A549 (cell line): Measurements from ENCODE around the gene CCDC70. TPM values are rescaled to one million over a fixed set of nuclear protein-coding genes. Genes with fewer than 3 reads are reported as not detected.

Experiments used
- ATAC-seq, 2 experiments: fragments of 200-7000 bp in 1 of 2; fragments of >200 bp in 1 of 2; cut with Nextera tagmentation in 1 of 2; cut with Tn5 transposase in 1 of 2; 3 replicates each; pipeline versions ENCODE4 v1.8.0 to v1.9.1; 2018 to 2020; ENCODE audit warnings: mild to moderate bottlenecking in 1 of 2, moderate library complexity in 1 of 2
- CTCF ChIA-PET: fragments of 300-600 bp; sonication (Branson Sonifier 250); formaldehyde crosslinking; extraction: SDS; loops from one replicate; lab custom pipeline; 2021; ENCODE audit warnings: antibody characterized with exemption, inconsistent platforms; lab: Yijun Ruan, JAX
- POLR2A ChIA-PET: fragments of 350-600 bp; formaldehyde crosslinking; extraction: SDS; loops from one replicate; lab custom pipeline; 2021; ENCODE audit warnings: antibody characterized with exemption, inconsistent platforms; lab: Yijun Ruan, JAX
- DNase-seq, 2 experiments: peaks; one replicate each; pipeline versions ENCODE4 v3.0.0 to v3.0.0-alpha.2; 2011 to 2016; ENCODE audit warnings: low read depth in 1 of 2, low spot score in 1 of 2
- FAIRE-seq: peaks from 2 replicates; lab custom pipeline; 2011; peaks lifted over from hg19 to GRCh38; lab: Jason Lieb, UNC
- H3K27ac ChIP-seq, 2 experiments: fragments of >200 bp; sonication (Bioruptor Twin); formaldehyde crosslinking; 3 replicates each; pipeline ENCODE4 v1.5.1; 2016 to 2017
- H3K4me1 ChIP-seq: fragments of >200 bp; sonication (Bioruptor Twin); formaldehyde crosslinking; 3 replicates; pipeline ENCODE4 v1.6.1; 2016
- H3K4me2 ChIP-seq: fragments of >200 bp; sonication (Bioruptor Twin); formaldehyde crosslinking; 3 replicates; pipeline ENCODE4 v1.6.1; 2016
- H3K4me3 ChIP-seq: fragments of >200 bp; sonication (Bioruptor Twin); formaldehyde crosslinking; 3 replicates; pipeline ENCODE4 v1.5.1; 2016
- H3K9me3 ChIP-seq: fragments of >200 bp; sonication (Bioruptor Twin); formaldehyde crosslinking; 3 replicates; pipeline ENCODE4 v1.6.1; 2016
- CBX8 ChIP-seq: fragments of 200-600 bp; sonication (generic); IDR thresholded peaks from 2 replicates; pipeline ENCODE4 v1.6.1; 2016
- CTCF ChIP-seq: fragments of >200 bp; sonication (Bioruptor Twin); formaldehyde crosslinking; IDR thresholded peaks from 3 replicates; pipeline ENCODE4 v1.5.1; 2016
- ELK1 ChIP-seq: fragments of 150-350 bp; IDR thresholded peaks from 2 replicates; pipeline ENCODE4 v1.6.1; 2014; ENCODE audit warnings: low read depth, mild to moderate bottlenecking, low read length
- FOXS1 ChIP-seq: fragments of 250-450 bp; sonication (Bioruptor Pico); IDR thresholded peaks from 2 replicates; pipeline ENCODE4 v1.5.0; 2020; ENCODE audit warnings: mild to moderate bottlenecking, moderate library complexity
- GATA3 ChIP-seq: IDR thresholded peaks from 2 replicates; pipeline ENCODE4 v1.6.1; 2012; ENCODE audit warnings: borderline replicate concordance
- HDAC2 ChIP-seq: fragments of 200-600 bp; sonication (generic); IDR thresholded peaks from 2 replicates; pipeline ENCODE4 v1.6.1; 2016
- HES2 ChIP-seq: fragments of >200 bp; sonication (Bioruptor Twin); formaldehyde crosslinking; IDR thresholded peaks from 2 replicates; pipeline ENCODE4 v1.6.1; 2016
- HEYL ChIP-seq: fragments of 250-450 bp; sonication (Bioruptor Pico); IDR thresholded peaks from 2 replicates; pipeline ENCODE4 v1.8.0; 2021; ENCODE audit warnings: mild to moderate bottlenecking, moderate library complexity
- JUN ChIP-seq, 2 experiments: fragments of >200 bp; sonication (Bioruptor Twin); formaldehyde crosslinking; IDR thresholded peaks; 2 replicates in 1 of 2; 3 replicates in 1 of 2; pipeline ENCODE4 v1.6.1; 2016 to 2017
- JUNB ChIP-seq: fragments of >200 bp; sonication (Bioruptor Twin); formaldehyde crosslinking; IDR thresholded peaks from 2 replicates; pipeline ENCODE4 v1.6.1; 2016
- KDM1A ChIP-seq: fragments of 200-600 bp; sonication (generic); IDR thresholded peaks from 2 replicates; pipeline ENCODE4 v1.6.1; 2016; ENCODE audit warnings: low read depth, mild to moderate bottlenecking
- MAFK ChIP-seq: fragments of 450-650 bp; IDR thresholded peaks from 2 replicates; pipeline ENCODE4 v1.6.1; 2014; ENCODE audit not compliant: partially characterized antibody
- MAX ChIP-seq: IDR thresholded peaks from 2 replicates; pipeline ENCODE4 v1.6.1; 2012
- MAZ ChIP-seq: fragments of 150-350 bp; IDR thresholded peaks from 2 replicates; pipeline ENCODE4 v1.6.1; 2014; ENCODE audit warnings: antibody characterized with exemption, low read depth, low read length, borderline replicate concordance
- NR3C1 ChIP-seq: fragments of >200 bp; sonication (Bioruptor Twin); formaldehyde crosslinking; IDR thresholded peaks from 3 replicates; pipeline ENCODE4 v1.6.1; 2017
- PBX3 ChIP-seq: IDR thresholded peaks from 2 replicates; pipeline ENCODE4 v1.6.1; 2012
- PHF8 ChIP-seq: fragments of 200-600 bp; sonication (generic); IDR thresholded peaks from 2 replicates; pipeline ENCODE4 v1.6.1; 2016; ENCODE audit warnings: low read depth, mild to moderate bottlenecking, antibody characterized with exemption, moderate library complexity, borderline replicate concordance
- POLR2A ChIP-seq: IDR thresholded peaks from 2 replicates; pipeline ENCODE4 v1.6.1; 2012; ENCODE audit warnings: mild to moderate bottlenecking, low read length
- POLR2AphosphoS2 ChIP-seq: conservative IDR thresholded peaks from 2 replicates; pipeline ENCODE4 v1.6.1; 2012; ENCODE audit warnings: low read length, improper control_type of control experiment, inconsistent platforms
- RAD21 ChIP-seq, 2 experiments: fragments of >200 bp in 1 of 2; sonication (Bioruptor Twin) in 1 of 2; formaldehyde crosslinking in 1 of 2; IDR thresholded peaks in 1 of 2; conservative IDR thresholded peaks in 1 of 2; 2 replicates in 1 of 2; 3 replicates in 1 of 2; pipeline ENCODE4 v1.6.1; 2012 to 2018; ENCODE audit warnings: inconsistent platforms in 1 of 2
- RARB ChIP-seq: fragments of 250-450 bp; sonication (Bioruptor Pico); IDR thresholded peaks from 2 replicates; pipeline ENCODE4 v1.8.0; 2021; ENCODE audit warnings: mild to moderate bottlenecking, moderate library complexity
- RCOR1 ChIP-seq: fragments of 150-350 bp; IDR thresholded peaks from 2 replicates; pipeline ENCODE4 v1.6.1; 2014; ENCODE audit warnings: antibody characterized with exemption, low read length, low read depth
- RNF2 ChIP-seq: fragments of 200-600 bp; sonication (generic); IDR thresholded peaks from 2 replicates; pipeline ENCODE4 v1.6.1; 2016; ENCODE audit warnings: low read depth, mild to moderate bottlenecking, antibody characterized with exemption, moderate library complexity, borderline replicate concordance
- TFCP2L1 ChIP-seq: fragments of 250-450 bp; sonication (Bioruptor Pico); IDR thresholded peaks from 2 replicates; pipeline ENCODE4 v1.5.0; 2021; ENCODE audit warnings: mild to moderate bottlenecking
- ZC3H11A ChIP-seq: fragments of 450-650 bp; IDR thresholded peaks from 2 replicates; pipeline ENCODE4 v1.6.1; 2014; ENCODE audit warnings: antibody characterized with exemption, mild to moderate bottlenecking
- ZFP36 ChIP-seq: fragments of 450-650 bp; IDR thresholded peaks from 2 replicates; pipeline ENCODE4 v1.6.1; 2014; ENCODE audit warnings: borderline replicate concordance; ENCODE audit not compliant: partially characterized antibody
- ZSCAN20 ChIP-seq: fragments of 250-450 bp; sonication (Bioruptor Pico); IDR thresholded peaks from 2 replicates; pipeline ENCODE4 v1.8.0; 2022; ENCODE audit warnings: mild to moderate bottlenecking, moderate library complexity
- WGBS: methylation state at CpG from one replicate; pipeline ENCODE4 v1.1.6; 2017; ENCODE audit errors: missing lambda C conversion rate; 5-methylcytosine and 5-hydroxymethylcytosine counted together
- polyA plus RNA-seq, 4 experiments: library from polyadenylated mRNA; depleted of rRNA in 3 of 4; stranded (reverse); fragments of >200 nt; fragmentation: RNase III in 1 of 4; extraction: RNeasy Plus Mini Kit Qiagen cat#74134 plus additional on column Dnase treatment in 1 of 4; gene quantifications; 2 replicates in 3 of 4; 3 replicates in 1 of 4; pipeline ENCODE4 v1.2.3, GENCODE V29; 2011 to 2017

CCDC70 gene
- polyA plus RNA-seq, 2 of the 4 experiments (the other 2 are of a cell fraction) = not detected

GRCh38 chr13:51870616-51871015 lies 8.8 kb downstream of the CCDC70 start:
- Histone ChIP-seq H3K4me3 (no peak overlapping the region), H3K4me2 (no peak overlapping the region), H3K27ac (no peak overlapping the region), H3K9me3 (no peaks in the 10 kb centered on the region), H3K4me1 (no peaks in the 10 kb centered on the region)
- TF ChIP-seq ZFP36 (no peak), GATA3 (no peak), KDM1A (no peak), FOXS1 (CRISPR knock-in tag) (no peak)
- ChIA-PET CTCF (no interaction called here), POLR2A (no interaction called here)
- FAIRE-seq (no peak), DNase-seq (no peak), ATAC-seq (no peak)
- WGBS = 36% methylated on average over 3 of the region's 3 CpGs

- WGBS = 71% methylated on average over 6 of the region's 6 CpGs
- no peaks in the 10 kb centered on the region for H3K9me3 ChIP-seq
- POLR2A ChIA-PET = no interaction called here
- no peak for DNase-seq
- CTCF ChIA-PET = interaction anchor here (1.4 kb wide), 1 partner anchor 255 kb away, joined by 4 read pairs; no protein-coding TSS in a partner anchor
- TF ChIP-seq JUN (IDR thresholded peaks at IDR 0.05) (no peak), JUNB (no peak), HEYL (CRISPR knock-in tag) (no peak), HES2 (no peak), RNF2 (no peak), ZSCAN20 (no peak), RAD21 (conservative IDR thresholded peaks at IDR 0.05 in 1 of 2, IDR thresholded peaks at IDR 0.05 in 1 of 2) (no peak), RARB (CRISPR knock-in tag) (no peak), CTCF (no peak), PHF8 (no peak), NR3C1 (no peak)
- TF ChIP-seq, all 56 proteins: peak for 0
- Histone ChIP-seq H3K4me1 (no peaks in the 10 kb centered on the region), H3K4me3 (no peak overlapping the region), H3K4me2 (no peak overlapping the region), H3K27ac (no peak overlapping the region)
- ATAC-seq = no peak
- no peak for FAIRE-seq
These were observed 11.5 kb downstream of the CCDC70 start for GRCh38 chr13:51873117-51873798.

GRCh38 chr13:51873837-51874236 lies 12.1 kb downstream of the CCDC70 start:
- ChIA-PET CTCF (interaction anchor here (1.2 to 1.4 kb wide), 2 partner anchors 58 to 254 kb away, joined by 3 to 4 read pairs; no protein-coding TSS in a partner anchor), POLR2A (no interaction called here)
- Histone ChIP-seq H3K4me1 (no peaks in the 10 kb centered on the region), H3K9me3 (no peaks in the 10 kb centered on the region), H3K4me3 (no peak overlapping the region), H3K4me2 (no peak overlapping the region), H3K27ac (no peak overlapping the region)
- WGBS = 83% methylated on average over 1 of the region's 1 CpG
- FAIRE-seq (no peak), ATAC-seq (no peak), DNase-seq (no peak)
- TF ChIP-seq CTCF = no peak
- TF ChIP-seq MAFK = no peak
- no peak for TF ChIP-seq JUNB
- TF ChIP-seq RAD21 (conservative IDR thresholded peaks at IDR 0.05 in 1 of 2, IDR thresholded peaks at IDR 0.05 in 1 of 2) = no peak
- TF ChIP-seq MAZ = no peak
- no peak for TF ChIP-seq PBX3
- TF ChIP-seq NR3C1 = no peak
- TF ChIP-seq POLR2A = no peak
- no peak for TF ChIP-seq ZC3H11A
- no peak for TF ChIP-seq HDAC2
- no peak for TF ChIP-seq MAX
- no peak for TF ChIP-seq CBX8
- no peak for TF ChIP-seq POLR2AphosphoS2
- TF ChIP-seq HEYL (CRISPR knock-in tag) = no peak
- no peak for TF ChIP-seq RCOR1
- no peak for TF ChIP-seq JUN (IDR thresholded peaks at IDR 0.05)
- no peak for TF ChIP-seq HES2
- no peak for TF ChIP-seq ELK1
- no peak for TF ChIP-seq TFCP2L1 (CRISPR knock-in tag)
